ENCODE data around the gene TRAPPC1. TPM values are rescaled to one million over a fixed set of nuclear protein-coding genes. Genes with fewer than 3 reads are reported as not detected.

The TRAPPC1 gene
- total RNA-seq, 1 experiment from 2014 or later: 26.4 TPM

- Histone ChIP-seq H4K20me1 (ENCODE audit: low read length) (no peaks in the 10 kb centered on the region), H3K79me2 (ENCODE audit: low read length) (peaks cover 3% of the 10 kb centered on the region), H3F3A (ENCODE audit: low read length, unreplicated experiment) (no peaks in the 10 kb centered on the region), H3K27ac (ENCODE audit: low read length) (no peak overlapping the region), H3K36me3 (ENCODE audit: low read depth, low read length) (peaks cover 36% of the 10 kb centered on the region), H2AFZ (ENCODE audit: low read length) (no peak overlapping the region), H3K4me3 (ENCODE audit: low read length) (no peak overlapping the region), H3K9me3 (ENCODE audit: low read length) (no peaks in the 10 kb centered on the region), H3K4me2 (ENCODE audit: low read length) (no peak overlapping the region), H3K4me1 (ENCODE audit: insufficient read depth, low read length) (no peaks in the 10 kb centered on the region), H3K9me2 (replicated peaks; ENCODE audit: low read length) (no peaks in the 10 kb centered on the region), H3K9ac (ENCODE audit: low read length) (no peak overlapping the region), H3K27me3 (ENCODE audit: low read length) (no peaks in the 10 kb centered on the region)
- no peak for ATAC-seq
- TF ChIP-seq EZH2 (IDR thresholded peaks at IDR 0.05; ENCODE audit: low read length, unreplicated experiment) (no peak), CTCF (conservative IDR thresholded peaks at IDR 0.05; ENCODE audit: low read depth, low read length) (no peak), EZH2phosphoT487 (IDR thresholded peaks at IDR 0.05; ENCODE audit: borderline replicate concordance, low read length) (no peak)
- ChIA-PET CTCF (no interaction called here), POLR2A (ENCODE audit: unreplicated experiment) (no interaction called here)
- intact Hi-C loops (cut with micrococcal nuclease): no loop called here
- BruUV-seq (replicated peaks): no TSS peak
- DNase-seq: no peak
Observed at GRCh38 chr17:7894866-7895265, 36.9 kb downstream of the TRAPPC1 start.

DNA sequence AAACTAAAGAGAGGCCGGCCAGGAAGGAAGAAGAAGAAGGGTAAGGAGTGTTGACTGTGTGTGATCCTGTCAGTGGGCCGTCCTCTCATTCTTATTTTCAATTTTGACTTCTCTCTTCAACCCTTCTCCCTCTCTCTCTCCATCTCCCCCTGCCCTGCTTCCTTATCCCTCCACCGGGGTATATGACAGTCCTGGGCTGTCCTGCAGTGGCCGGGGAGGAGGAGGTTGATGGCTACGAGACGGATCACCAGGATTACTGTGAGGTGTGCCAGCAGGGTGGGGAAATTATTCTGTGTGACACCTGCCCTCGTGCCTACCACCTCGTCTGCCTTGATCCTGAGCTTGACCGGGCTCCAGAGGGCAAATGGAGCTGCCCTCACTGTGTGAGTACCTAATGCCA, 37.5 kb downstream of the TRAPPC1 start:
- BruUV-seq (replicated peaks): TSS peak; percentile 59
- no peaks in the 10 kb centered on the region for H3K27me3 ChIP-seq (ENCODE audit: low read length)
- no peak for TF ChIP-seq EZH2 (IDR thresholded peaks at IDR 0.05; ENCODE audit: low read length, unreplicated experiment)
- TF ChIP-seq EZH2phosphoT487 (IDR thresholded peaks at IDR 0.05; ENCODE audit: borderline replicate concordance, low read length): no peak
- TF ChIP-seq CTCF (conservative IDR thresholded peaks at IDR 0.05; ENCODE audit: low read depth, low read length): no peak
- ChIA-PET POLR2A (ENCODE audit: unreplicated experiment) (no interaction called here), CTCF (no interaction called here)
- ATAC-seq: no peak
- H3K4me2 ChIP-seq (ENCODE audit: low read length): no peak overlapping the region
- no peak for DNase-seq
- peaks cover 5% of the 10 kb centered on the region for H3K4me1 ChIP-seq (ENCODE audit: insufficient read depth, low read length)
- no peak overlapping the region for H3K4me3 ChIP-seq (ENCODE audit: low read length)
- intact Hi-C loops (cut with micrococcal nuclease): no loop called here
- H3K36me3 ChIP-seq (ENCODE audit: low read depth, low read length): peaks cover 34% of the 10 kb centered on the region
- H2AFZ ChIP-seq (ENCODE audit: low read length): no peak overlapping the region
- no peaks in the 10 kb centered on the region for H3K9me2 ChIP-seq (replicated peaks; ENCODE audit: low read length)
- no peaks in the 10 kb centered on the region for H3F3A ChIP-seq (ENCODE audit: low read length, unreplicated experiment)
- no peaks in the 10 kb centered on the region for H3K9me3 ChIP-seq (ENCODE audit: low read length)
- H3K9ac ChIP-seq (ENCODE audit: low read length): no peak overlapping the region
- H4K20me1 ChIP-seq (ENCODE audit: low read length): no peaks in the 10 kb centered on the region
- H3K79me2 ChIP-seq (ENCODE audit: low read length): peaks cover 10% of the 10 kb centered on the region
- no peak overlapping the region for H3K27ac ChIP-seq (ENCODE audit: low read length)

- H3K9ac ChIP-seq (ENCODE audit: low read length): no peak overlapping the region
- no TSS peak for BruUV-seq (replicated peaks)
- no peaks in the 10 kb centered on the region for H3K9me2 ChIP-seq (replicated peaks; ENCODE audit: low read length)
- H3K4me2 ChIP-seq (ENCODE audit: low read length): no peak overlapping the region
- DNase-seq (no peak), ATAC-seq (no peak)
- no peaks in the 10 kb centered on the region for H3F3A ChIP-seq (ENCODE audit: low read length, unreplicated experiment)
- H3K36me3 ChIP-seq (ENCODE audit: low read depth, low read length): peaks cover 25% of the 10 kb centered on the region
- TF ChIP-seq EZH2 (IDR thresholded peaks at IDR 0.05; ENCODE audit: low read length, unreplicated experiment) (no peak), CTCF (conservative IDR thresholded peaks at IDR 0.05; ENCODE audit: low read depth, low read length) (no peak), EZH2phosphoT487 (IDR thresholded peaks at IDR 0.05; ENCODE audit: borderline replicate concordance, low read length) (no peak)
- H2AFZ ChIP-seq (ENCODE audit: low read length): no peak overlapping the region
- no peaks in the 10 kb centered on the region for H3K27me3 ChIP-seq (ENCODE audit: low read length)
- POLR2A ChIA-PET (ENCODE audit: unreplicated experiment): no interaction called here
- intact Hi-C loops (cut with micrococcal nuclease): no loop called here
- no peaks in the 10 kb centered on the region for H3K9me3 ChIP-seq (ENCODE audit: low read length)
- no peaks in the 10 kb centered on the region for H4K20me1 ChIP-seq (ENCODE audit: low read length)
- no peak overlapping the region for H3K27ac ChIP-seq (ENCODE audit: low read length)
- peaks cover 14% of the 10 kb centered on the region for H3K4me1 ChIP-seq (ENCODE audit: insufficient read depth, low read length)
- CTCF ChIA-PET: no interaction called here
- no peak overlapping the region for H3K4me3 ChIP-seq (ENCODE audit: low read length)
- H3K79me2 ChIP-seq (ENCODE audit: low read length): peaks cover 19% of the 10 kb centered on the region
Observed at GRCh38 chr17:7893187-7893880, 38.4 kb downstream of the TRAPPC1 start.
